GM21423 (cell line): ENCODE results near the gene SCRG1.

Experiments used
- ATAC-seq: cut with Tn5 transposase; IDR thresholded peaks from one replicate; pipeline ENCODE4 v1.9.1; 2021; ENCODE audit warnings: mild to moderate bottlenecking, moderate library complexity; ENCODE audit not compliant: unreplicated experiment

SCRG1 gene

DNA sequence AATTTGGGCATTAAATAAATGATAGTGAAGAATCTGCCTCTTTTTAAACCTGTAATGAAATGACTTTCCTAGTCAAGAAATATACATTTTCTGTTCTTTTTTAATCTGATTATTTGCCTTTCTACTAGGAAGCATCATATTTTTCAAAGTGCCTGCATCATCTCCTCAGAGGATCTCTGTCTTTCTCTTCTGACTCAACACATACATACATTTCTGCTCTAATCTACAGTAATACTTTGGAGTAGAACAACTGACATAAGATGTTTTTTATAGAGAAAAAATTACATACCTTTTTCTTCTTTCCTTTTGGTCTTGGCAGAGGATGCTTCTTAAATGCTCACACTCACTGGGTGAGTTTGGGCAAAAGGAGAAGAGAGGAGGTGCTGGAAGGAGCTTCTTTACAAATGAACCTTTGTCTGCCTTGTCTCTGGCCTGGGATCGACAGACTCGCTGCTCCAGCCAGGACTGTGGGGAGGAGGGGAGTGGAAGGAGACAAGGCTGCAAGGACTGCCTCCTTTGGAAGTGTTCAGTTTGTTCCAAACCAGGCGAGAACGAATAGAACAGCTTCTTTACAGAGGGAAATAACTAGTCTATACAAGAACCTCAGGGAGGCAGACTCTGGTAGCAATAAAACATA lies at the start of gene SCRG1:
SCRG1 (minus strand) TSS at position 338 of the 637 bp plus-strand sequence. CDS start 7,702 bp downstream, outside the sequence.
- ATAC-seq = no peak

DNA sequence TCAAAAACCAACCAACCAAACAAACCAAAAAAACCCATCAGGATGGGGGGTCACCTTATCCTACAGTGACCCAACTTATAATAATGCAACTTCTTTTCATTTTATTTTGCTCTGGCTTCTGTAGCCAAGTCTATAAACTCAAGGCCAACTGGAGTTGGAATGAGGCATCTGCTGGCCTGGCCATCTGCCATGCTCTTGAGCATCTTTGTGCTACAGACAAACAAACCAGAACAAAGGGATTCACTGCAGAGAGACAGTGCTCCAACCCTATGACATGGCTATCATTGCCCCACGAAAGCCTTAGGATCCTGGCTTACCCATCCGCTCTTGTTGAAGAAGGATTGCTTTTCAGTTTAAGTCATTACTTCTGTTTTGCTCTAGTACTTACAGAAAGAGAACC lies 49.2 kb upstream of the SCRG1 start:
- ATAC-seq = no peak

DNA sequence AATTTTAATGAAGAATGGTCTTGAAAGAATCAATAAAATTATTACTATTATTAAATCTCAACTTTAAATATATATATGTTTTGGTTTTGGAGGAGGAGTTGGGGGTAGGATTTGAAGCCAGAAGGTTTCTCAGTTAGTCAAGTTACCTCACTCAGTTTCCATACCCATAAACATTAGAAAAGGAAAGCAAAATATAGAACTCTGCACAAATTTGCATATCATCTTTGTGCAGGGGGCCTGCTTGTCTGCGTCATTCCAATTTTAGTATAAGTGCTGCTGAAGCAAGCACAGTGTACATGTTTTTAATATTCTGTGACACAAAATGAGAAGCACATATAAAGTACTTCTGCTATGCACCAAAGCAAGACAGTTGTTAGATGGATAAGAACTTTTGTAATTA lies 47.5 kb upstream of the SCRG1 start:
- peak; percentile 86 for ATAC-seq

DNA sequence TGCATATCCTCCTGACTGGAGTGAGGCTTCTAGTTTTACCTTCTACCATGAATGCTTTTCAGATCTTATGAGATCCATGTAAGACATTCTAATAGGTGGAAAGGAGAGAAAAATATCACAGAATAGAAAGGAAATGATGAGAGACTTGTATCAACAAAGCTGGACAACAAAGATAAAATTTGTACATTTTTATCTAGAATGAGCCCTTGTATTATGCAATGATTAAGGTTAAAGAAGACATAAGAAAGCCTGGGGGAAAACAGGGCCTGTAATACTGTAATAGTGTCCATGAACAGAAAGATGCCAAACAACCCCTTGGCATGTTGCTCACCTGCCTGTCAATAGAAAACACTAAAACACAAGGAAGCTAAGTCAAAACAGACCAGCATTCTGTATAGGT lies 44.2 kb upstream of the SCRG1 start:
- ATAC-seq = no peak

DNA sequence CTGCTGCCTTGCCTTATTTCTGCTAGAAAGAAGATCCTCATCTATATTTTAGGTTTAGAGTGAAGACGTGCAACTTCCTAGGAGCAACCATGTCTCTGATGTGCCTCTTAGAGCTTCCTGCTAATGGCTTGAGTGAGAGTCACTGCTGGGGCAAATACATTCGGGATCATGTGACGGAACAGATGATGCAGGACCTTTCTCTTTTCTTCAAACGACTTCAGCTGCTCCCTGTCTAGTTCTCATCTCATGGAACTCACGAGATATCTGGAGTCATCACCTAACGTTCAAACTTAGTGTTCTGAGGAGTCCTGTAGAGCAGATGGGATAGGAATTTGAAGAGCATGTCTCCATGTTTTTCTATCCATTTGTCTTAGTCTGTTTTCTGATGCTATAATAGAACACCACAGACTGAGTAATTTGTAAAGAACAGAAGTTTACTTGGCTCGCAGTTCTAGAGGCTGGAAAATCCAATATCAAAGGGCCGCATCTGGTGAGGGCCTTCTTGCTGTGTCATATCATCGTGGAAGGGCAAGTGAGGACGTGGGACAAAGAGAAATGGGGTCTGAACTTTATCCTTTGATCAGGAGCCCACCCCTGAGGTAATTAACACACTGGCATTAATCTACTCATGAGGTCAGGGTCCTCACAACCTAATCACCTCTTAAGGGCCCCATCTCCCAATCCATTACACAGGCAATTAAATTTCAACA lies 43.5 kb upstream of the SCRG1 start:
- no peak for ATAC-seq

DNA sequence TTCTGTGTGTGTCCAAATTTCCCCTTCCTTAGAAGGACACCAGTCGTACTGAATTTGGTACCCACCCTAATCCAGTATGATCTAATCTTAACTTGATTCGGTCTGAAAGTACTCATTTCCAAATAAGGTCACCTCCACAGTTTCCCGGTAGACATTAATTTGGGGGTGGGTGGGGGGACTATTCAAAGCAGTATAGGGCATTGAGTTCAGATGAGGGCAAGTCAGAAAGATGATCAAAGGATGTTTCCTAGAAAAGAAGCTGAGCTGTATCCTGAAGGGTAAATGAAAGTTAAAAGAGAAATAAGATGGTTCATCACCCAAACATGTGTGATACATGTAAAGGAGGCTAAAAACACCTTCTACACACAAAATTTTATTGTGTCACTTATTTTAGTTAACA lies 42.0 kb upstream of the SCRG1 start:
- no peak for ATAC-seq

DNA sequence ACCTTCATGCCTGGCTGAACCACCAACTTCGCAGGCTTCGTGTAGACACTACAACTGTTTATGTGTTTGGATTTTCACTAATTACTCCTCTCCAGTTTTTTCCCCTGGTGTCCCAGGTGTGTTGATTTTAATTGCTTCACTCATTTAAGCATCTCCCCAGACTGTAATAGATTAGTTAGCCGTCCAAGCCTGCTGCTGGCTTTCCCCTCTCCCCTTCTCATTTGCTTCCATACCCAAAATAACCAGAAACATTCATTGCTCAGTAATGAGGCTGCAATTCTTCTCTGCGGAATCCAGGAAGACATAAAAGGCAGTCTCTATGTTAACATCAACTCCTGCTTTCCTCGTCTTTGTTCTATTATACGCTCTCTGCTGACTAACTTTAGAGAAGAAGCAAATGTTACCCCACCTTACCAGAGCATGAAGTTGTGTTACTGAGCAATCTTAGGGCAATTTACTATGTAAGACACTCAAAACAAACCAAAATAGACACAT lies 37.9 kb upstream of the SCRG1 start:
- no peak for ATAC-seq

DNA sequence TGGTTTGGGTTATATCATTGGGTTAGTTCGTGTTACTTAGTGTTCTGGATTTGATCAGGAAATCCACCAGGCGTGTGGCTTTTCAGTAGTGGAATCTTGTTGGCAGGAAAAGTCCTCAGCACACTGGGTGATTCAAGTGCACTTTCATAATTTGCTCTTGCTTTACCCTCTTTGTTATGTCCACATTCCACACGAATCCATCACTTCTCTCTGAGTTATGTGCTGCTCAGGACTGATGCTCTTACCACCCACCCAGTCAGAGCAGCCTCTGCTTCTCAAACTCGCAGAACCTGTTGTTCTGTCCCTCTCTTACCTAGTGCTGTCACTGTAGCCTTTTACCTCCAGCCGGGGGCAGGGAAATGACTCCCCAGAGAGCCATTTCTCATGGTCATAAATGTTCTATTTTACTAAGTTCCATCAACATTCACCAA lies 37.2 kb upstream of the SCRG1 start:
- ATAC-seq = no peak

DNA sequence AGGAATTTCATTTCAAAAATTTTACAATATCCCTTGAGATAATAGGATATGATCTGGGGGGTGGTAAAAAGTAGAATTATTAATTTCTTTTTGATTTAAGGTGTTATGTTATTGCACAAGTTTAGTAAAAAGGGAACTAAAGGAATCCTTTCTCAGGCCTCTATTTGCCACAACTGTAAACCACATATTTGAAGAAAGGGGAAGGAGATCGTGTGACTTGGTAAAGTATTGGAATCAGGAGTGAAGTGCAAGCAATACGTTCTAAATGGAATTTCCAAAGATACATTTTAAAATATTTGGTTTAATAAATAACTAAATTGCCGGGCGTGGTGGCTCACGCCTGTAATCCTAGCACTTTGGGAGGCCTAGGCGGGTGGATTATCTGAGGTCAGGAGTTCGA lies 35.3 kb upstream of the SCRG1 start:
- ATAC-seq = no peak

DNA sequence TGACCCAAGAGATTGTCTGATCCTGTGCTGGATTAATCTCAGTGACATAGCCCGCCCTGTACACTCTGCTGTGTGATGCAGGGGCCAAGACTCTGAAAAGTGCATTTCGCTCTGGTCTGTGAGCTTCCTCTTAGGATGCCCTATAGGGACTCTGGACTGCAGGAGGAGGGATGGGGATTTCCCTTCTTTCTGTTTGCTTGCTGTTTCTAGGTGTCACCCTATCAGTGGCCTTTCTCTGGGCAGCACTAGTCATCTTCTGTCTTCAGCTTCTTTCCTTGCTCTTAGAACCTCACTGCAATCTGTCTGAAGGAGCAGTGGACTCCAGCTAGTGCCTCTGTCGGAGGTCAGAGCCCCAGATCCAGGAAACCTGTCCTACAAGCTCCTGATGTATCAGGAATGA lies 34.5 kb upstream of the SCRG1 start:
- ATAC-seq = no peak

DNA sequence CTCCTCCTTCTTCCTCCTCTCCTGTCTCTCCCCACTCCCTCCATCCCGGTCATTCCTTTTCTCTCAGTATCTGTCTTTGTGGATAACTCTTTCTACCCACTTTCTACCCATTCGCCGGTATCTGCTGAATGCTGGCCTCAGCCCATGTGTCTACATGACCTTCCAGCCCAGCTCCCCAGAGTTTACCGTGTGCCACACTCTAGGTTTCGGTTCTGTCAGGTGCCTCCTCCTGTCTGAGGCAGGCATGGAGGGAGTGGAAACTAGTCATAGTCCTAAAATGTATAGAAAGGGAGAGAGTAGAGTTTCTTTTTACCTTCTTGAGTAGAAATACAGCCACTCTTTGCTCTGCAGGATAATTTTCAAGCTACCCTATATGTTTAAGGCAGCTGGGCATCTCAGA lies 33.5 kb upstream of the SCRG1 start:
- ATAC-seq = no peak

DNA sequence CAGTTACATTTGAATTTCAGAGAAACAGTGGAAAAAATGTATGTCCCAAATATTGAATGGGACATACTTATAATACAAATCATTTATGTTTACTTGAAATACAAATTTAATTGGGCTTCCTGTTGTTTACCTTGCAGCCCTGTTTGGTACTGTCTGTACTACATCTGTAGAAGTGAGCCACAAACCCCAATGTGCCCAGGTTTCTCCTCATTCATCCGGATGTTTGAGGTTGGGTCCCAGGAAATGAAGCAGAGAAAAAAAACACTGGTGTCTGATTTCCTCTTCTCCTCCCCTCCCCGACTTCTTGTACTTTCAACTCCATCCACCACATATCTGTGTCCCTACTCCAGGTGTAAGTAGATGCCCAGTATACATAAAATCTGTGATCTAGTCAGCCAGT lies 27.1 kb upstream of the SCRG1 start:
- no peak for ATAC-seq

DNA sequence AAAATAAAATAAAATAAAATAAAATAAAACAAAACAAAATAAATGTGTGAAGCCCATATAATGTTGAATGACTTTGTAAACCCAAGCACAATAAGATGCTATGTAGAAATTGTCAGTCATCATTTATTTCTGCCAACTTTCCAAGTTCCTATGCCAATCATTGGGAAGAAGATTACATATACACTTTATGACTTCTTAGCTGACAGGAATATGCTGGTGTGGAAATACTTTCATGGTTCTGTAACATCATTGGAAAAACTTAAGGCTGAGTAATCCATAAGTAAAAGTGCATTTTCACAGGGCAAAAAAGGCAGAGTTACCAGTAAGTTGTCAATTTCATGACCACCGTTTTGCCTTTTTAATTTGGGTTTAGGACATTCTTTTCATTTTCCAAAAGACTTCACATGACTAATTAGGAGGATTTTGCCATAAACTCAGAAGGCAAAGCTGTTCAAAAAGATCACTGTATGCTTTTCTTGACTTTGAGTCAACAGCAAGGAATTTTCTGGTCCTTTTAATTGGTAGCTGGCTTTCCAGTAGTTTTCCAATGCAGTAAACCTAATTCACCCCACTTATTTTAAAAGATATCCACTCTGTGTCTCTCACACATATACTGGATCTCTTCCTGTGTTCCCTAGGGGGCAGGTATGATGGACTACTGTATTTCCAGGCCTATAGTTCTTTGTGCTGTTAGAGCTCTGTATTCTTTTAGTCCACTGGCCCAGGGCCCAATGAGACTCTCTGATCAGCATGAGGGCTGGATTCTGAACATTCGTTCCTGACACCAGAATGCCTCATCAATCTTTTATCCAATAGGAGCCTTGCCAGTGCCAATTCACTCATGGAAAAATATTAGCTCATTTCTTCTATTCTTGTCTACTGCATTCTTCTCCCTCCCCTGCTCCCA lies 26.2 kb upstream of the SCRG1 start:
- ATAC-seq = no peak

DNA sequence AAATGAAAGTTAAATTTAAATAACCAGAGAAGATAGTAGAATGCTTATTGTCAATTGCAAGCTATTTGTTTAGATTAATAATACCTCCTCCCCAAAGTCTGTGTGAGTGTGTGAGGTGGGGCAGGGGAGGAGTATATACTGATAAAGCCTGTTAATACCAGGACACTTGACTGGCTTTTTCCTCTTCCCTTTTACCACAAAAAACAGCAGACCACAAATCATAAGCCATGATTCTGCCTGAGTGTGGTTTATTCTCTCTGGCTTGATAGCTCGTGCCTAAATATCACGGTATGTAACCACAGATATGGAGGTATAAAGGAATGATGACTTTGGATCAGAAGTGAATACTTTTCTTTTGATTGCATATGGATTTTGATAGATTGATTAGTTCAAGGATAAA lies 21.9 kb upstream of the SCRG1 start:
- ATAC-seq = no peak

DNA sequence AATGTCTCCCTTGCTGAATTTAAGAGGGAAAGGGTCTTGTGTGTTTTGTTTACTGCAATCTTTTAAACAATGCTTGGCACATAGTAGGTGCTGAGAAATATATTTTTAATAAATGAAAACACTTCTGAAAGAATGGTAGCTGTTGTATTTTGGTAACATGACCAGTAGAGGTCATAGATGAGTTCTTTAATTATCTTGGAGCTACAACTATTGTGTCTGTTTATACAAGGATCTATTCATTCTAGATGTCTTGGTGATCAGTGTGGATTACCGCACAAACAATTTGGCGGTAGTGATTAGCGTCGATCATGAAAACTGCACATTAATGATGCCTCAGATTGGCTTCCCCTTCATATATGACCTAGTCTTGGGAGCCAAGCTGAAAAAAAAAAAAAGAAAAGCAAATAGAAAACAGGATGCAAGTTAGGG lies 21.4 kb upstream of the SCRG1 start:
- no peak for ATAC-seq

DNA sequence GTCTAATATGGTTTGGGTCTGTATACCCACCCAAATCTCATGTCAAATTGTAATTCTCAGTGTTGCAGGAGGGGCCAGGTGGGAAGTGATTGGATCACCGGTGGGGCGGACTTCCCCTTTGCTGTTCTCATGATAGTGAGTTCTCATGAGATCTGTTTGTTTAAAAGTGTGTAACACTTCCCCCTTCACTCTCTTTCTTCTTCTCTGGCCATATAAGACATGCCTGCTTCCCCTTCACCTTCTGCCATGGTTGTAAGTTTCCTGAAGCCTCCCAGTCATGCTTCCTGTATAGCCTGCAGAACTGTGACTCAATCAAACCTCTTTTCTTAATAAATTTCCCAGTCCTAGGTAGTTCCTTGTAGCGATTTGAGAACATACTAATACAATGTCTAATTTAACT lies 19.7 kb upstream of the SCRG1 start:
- no peak for ATAC-seq

DNA sequence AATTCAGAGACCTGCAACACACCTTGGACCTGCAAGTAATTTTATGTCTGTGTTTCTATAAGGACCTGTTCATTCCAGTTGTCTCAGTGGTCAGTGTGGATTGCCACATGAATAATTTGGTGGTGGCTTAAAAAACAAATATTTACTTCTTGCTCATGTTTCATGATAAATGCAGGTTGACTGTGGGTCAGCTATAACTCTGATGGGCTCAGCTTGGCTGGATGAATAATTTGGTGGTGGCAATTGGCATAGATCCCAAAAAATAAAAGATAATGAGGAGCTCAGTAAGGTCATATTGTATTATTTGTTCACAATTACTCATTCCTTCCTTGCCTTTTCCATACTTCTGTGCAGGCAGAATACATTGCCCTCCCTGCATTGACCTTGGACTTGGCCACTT lies 18.9 kb upstream of the SCRG1 start:
- no peak for ATAC-seq

DNA sequence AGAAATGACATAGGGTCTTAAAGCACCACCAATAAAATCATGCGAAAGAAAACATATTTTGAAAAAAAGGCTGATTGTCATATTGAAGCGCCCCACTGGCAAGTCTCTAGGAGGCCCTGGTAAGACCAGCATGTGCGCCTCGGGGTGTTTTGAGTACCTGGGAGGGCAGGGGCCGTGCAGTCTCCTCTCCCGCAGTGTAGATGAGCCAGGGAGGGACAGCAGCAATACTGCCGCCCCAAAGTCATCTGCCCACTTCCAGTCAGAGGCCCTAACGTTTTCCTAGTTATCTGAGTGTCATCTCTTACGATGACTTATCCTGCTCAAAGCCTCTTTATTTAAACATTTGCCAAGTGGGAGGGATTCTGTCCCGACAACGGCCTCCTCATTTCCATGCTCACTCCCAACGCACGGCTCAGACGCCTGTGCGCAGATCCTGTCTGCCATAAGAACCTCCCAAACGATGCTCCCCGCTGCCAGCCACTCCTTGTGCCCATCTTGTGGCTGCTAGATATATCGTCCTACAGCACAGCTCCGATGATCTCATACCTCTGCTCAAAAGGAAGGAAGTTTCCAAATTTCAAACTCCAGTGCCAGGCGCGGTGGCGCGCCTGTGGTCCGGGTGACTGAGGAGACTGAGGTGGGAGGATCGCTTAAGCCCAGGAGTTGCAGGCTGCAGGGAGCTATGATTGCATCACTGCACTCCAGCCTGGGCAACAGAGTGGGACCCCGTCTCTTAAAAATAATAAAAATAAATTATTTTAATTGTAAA lies 17.2 kb upstream of the SCRG1 start:
- ATAC-seq = no peak

DNA sequence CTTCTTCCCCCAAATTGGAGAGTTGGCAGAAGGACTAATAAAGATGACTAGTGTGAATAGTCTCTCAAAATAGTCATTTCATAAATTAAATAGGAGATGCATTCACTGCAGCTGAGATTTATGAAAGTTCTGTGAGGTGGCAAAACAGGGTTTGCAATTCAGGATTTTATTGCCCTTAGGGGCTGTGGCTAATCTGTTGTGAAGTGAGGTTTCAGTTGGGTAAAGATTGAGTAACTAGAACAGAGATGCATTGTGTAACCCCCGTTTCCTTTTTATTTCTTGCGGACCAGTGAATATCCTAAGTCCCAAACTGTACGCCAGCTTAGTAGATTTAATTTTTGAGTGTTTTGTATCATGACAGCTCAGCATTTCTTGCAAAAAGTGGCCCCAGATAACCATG lies 16.2 kb upstream of the SCRG1 start:
- no peak for ATAC-seq

DNA sequence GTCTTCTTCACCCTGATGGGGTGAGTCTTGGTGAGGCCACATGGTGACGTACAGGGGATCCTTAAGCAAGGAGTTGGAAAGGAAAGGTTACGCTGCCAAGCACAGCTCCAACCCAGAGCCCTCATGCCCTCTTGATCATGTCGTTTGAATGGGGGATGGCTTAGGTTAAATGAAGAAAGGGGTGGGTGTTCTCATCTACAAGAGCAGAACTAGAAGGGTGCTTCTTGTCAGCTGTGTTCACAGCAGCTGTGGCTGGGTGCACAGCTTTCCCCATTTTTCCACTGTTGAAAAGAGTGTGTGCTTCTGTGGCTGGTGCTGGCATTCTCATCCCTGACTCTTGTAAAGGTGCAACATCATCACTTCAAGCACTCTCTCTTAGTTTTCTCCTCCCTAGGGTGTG lies 15.5 kb upstream of the SCRG1 start:
- ATAC-seq = no peak

DNA sequence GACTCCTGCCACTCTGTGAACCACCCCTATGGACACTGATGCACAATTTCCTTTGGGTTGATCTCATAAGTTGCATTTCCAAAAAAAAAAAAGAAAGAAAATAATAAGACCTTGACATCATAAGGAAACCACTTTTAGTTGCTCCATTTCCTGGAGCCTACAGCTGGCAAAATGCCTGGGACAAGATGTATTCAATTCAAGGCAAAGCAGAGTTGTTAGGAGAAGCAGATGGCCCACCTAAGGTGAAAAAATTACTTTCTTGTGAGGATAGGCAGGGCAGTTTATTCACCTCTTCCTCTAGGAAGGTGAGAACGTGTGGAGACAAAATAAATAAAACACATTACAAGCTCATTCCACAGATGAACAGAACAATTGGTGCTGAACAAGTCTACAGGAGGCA lies 14.1 kb upstream of the SCRG1 start:
- ATAC-seq = no peak
